ENCODE measurements around the gene PRRT3. TPM values are rescaled to one million over a fixed set of nuclear protein-coding genes. Genes with fewer than 3 reads are reported as not detected.

The PRRT3 gene
- total and polyA plus RNA-seq, 9 of the 15 experiments (the other 6 are each of a cell fraction or from before 2014, with no cell fraction given), result 0.06 to 1.9 (median 1.2) TPM

DNA sequence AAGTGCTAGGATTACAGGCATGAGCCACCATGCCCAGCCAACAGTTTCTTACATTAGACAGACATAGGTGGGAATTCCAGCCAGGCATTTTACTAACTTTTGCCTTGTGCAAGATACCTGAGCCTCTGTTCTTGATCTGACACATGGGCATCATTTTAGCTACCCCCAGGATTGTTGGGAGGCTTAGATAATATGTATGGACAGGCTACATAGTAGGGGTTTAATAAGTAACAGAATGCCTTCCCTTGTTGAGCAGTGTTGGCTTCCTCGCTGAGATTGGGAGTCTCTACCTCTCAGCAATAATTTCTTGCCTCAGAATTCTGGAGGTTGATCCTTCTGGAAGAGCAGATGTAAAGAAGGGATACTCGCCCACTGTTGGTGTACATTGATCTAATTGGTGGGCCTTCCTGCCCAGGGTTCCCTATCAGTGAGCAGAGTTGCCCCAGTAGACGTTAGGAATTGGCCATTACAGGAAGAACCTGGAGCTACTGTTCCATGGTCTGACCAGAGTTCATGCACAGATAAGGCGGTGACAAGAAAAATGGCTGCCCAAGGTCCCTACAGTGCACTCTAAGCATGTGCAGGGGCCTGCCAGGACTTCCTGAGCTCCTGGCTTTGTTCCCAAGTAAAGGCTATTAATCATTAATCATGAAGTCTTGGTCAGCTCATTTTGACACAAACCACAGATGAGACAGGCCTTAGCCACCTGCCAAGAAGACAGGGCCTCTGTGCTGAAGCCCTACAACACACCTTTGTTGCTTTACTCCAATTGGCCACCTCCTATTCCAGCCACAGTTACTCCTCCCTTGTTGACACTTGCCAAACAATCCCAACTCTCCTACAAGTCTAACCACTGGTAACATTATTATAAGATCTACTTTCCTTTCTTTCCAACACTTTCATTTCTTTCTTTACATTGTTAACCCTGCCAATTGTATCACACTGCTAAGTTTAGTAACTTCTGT is 54.5 kb downstream of the PRRT3 start (continued):
- TF ChIP-seq GABPB1 (CRISPR knock-in tag; IDR thresholded peaks at IDR 0.05) (no peak), CCNT2 (IDR thresholded peaks at IDR 0.05; ENCODE audit: borderline replicate concordance, extremely low read depth, insufficient read length, low read depth, low read length) (peak; percentile 21), MYC (IDR thresholded peaks at IDR 0.05; ENCODE audit: low read depth, low read length) (peak; percentile 84), MYC (CRISPR knock-in tag; IDR thresholded peaks at IDR 0.05; ENCODE audit: borderline replicate concordance, low read depth) (no peak), SREBF2 (CRISPR knock-in tag; IDR thresholded peaks at IDR 0.05) (0 out of 2 replicates have a peak, but pooled peaks have one; percentile 51), SMARCA5 (IDR thresholded peaks at IDR 0.05) (0 out of 2 replicates have a peak, but pooled peaks have one; percentile 44), MEF2D (tag; conservative IDR thresholded peaks at IDR 0.05; ENCODE audit: low read depth) (peak; percentile 69; the same call in 1 of the 2 replicates), SRF (CRISPR knock-in tag; IDR thresholded peaks at IDR 0.05) (0 out of 4 replicates have a peak, but pooled peaks of 1 of the 2 experiments have one; percentile 60), ZBTB7A (IDR thresholded peaks at IDR 0.05; ENCODE audit: borderline replicate concordance, control insufficient read depth, low read depth, low read length) (no peak), ILK (tag; IDR thresholded peaks at IDR 0.05; ENCODE audit: borderline replicate concordance, low read depth) (no peak), ZNF282 (CRISPR knock-in tag; IDR thresholded peaks at IDR 0.05) (no peak), RCOR1 (IDR thresholded peaks at IDR 0.05; ENCODE audit: borderline replicate concordance in 1 of 2, low read depth in 2 of 2, low read length in 2 of 2) (peak in 1 of 2 experiments; percentile 52; a peak in 1 of 4 replicates), CBX1 (IDR thresholded peaks at IDR 0.05; ENCODE audit: low read depth) (0 out of 2 replicates have a peak, but pooled peaks have one; percentile 41), HDAC2 (IDR thresholded peaks at IDR 0.05) (no peak), ZKSCAN3 (CRISPR knock-in tag; IDR thresholded peaks at IDR 0.05) (no peak), DMBX1 (CRISPR knock-in tag; IDR thresholded peaks at IDR 0.05; ENCODE audit: borderline replicate concordance) (peak; percentile 81; the same call in 1 of the 2 replicates), ZFP30 (CRISPR knock-in tag; IDR thresholded peaks at IDR 0.05; ENCODE audit: borderline replicate concordance) (no peak)
- TF ChIP-seq, protein P1, sequence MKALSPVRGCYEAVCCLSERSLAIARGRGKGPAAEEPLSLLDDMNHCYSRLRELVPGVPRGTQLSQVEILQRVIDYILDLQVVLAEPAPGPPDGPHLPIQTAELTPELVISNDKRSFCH (CRISPR knock-in tag; IDR thresholded peaks at IDR 0.05), result no peak
- TF ChIP-seq, protein P1 (tag; IDR thresholded peaks at IDR 0.05), result peak; percentile 84; the same call in 1 of the 2 replicates
- TF ChIP-seq, protein P2, sequence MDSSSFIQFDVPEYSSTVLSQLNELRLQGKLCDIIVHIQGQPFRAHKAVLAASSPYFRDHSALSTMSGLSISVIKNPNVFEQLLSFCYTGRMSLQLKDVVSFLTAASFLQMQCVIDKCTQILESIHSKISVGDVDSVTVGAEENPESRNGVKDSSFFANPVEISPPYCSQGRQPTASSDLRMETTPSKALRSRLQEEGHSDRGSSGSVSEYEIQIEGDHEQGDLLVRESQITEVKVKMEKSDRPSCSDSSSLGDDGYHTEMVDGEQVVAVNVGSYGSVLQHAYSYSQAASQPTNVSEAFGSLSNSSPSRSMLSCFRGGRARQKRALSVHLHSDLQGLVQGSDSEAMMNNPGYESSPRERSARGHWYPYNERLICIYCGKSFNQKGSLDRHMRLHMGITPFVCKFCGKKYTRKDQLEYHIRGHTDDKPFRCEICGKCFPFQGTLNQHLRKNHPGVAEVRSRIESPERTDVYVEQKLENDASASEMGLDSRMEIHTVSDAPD (CRISPR knock-in tag; IDR thresholded peaks at IDR 0.05), result no peak
- TF ChIP-seq, protein P3, sequence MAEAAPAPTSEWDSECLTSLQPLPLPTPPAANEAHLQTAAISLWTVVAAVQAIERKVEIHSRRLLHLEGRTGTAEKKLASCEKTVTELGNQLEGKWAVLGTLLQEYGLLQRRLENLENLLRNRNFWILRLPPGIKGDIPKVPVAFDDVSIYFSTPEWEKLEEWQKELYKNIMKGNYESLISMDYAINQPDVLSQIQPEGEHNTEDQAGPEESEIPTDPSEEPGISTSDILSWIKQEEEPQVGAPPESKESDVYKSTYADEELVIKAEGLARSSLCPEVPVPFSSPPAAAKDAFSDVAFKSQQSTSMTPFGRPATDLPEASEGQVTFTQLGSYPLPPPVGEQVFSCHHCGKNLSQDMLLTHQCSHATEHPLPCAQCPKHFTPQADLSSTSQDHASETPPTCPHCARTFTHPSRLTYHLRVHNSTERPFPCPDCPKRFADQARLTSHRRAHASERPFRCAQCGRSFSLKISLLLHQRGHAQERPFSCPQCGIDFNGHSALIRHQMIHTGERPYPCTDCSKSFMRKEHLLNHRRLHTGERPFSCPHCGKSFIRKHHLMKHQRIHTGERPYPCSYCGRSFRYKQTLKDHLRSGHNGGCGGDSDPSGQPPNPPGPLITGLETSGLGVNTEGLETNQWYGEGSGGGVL (CRISPR knock-in tag; IDR thresholded peaks at IDR 0.05), result no peak
- TF ChIP-seq, protein P4, sequence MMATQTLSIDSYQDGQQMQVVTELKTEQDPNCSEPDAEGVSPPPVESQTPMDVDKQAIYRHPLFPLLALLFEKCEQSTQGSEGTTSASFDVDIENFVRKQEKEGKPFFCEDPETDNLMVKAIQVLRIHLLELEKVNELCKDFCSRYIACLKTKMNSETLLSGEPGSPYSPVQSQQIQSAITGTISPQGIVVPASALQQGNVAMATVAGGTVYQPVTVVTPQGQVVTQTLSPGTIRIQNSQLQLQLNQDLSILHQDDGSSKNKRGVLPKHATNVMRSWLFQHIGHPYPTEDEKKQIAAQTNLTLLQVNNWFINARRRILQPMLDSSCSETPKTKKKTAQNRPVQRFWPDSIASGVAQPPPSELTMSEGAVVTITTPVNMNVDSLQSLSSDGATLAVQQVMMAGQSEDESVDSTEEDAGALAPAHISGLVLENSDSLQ (IDR thresholded peaks at IDR 0.05), result peak; percentile 94

Data from K562 (cell line).